Measurements from ENCODE around the gene CFAP57.

- TF ChIP-seq CTCF (IDR thresholded peaks at IDR 0.05) (no peak), POLR2A (IDR thresholded peaks at IDR 0.05) (no peak), EP300 (IDR thresholded peaks at IDR 0.05) (no peak)
These were observed 12.9 kb downstream of the CFAP57 start for GRCh38 chr1:43184995-43185394.

Data from ovary (tissue), 3 donors.